Measurements from ENCODE around the gene SPARCL1. TPM values are rescaled to one million over a fixed set of nuclear protein-coding genes. Genes with fewer than 3 reads are reported as not detected.
A peak's percentile ranks its signal among the peaks of the same experiment; 100 is the strongest.

SPARCL1 gene
- total and polyA plus RNA-seq, 2 donors (not counting 1 experiment from before 2014, with no cell fraction given): not detected

GRCh38 chr4:87560802-87561201 lies 31.6 kb upstream of the SPARCL1 start:
- Mint-ChIP-seq H3K4me1 (peaks cover 7% of the 10 kb centered on the region), H3K27ac (no peak overlapping the region), H3K4me3 (no peak overlapping the region), H3K9me3 (ENCODE audit: insufficient read depth) (no peaks in the 10 kb centered on the region), H3K27me3 (no peaks in the 10 kb centered on the region)
- Histone ChIP-seq H3K4me1 (ENCODE audit: control insufficient read depth in 2 of 2, insufficient read depth in 2 of 2, low read length in 2 of 2) (peaks cover 6 to 7% of the 10 kb centered on the region in 2 donors), H3K4me2 (replicated peaks; ENCODE audit: low read depth, low read length, poor library complexity, severe bottlenecking) (no peak overlapping the region), H3K27me3 (replicated peaks in 1 of 4; ENCODE audit: control extremely low read depth in 1 of 4, control insufficient read depth in 3 of 4, insufficient read depth in 4 of 4, low read length in 3 of 4) (no peaks in the 10 kb centered on the region), H3K4me3 (ENCODE audit: control extremely low read depth in 1 of 5, extremely low read depth in 1 of 5, insufficient read depth in 1 of 5, low read depth in 2 of 5, low read length in 4 of 5) (no peak overlapping the region), H3K79me2 (ENCODE audit: control insufficient read depth, insufficient read depth, low read length) (no peaks in the 10 kb centered on the region), H2AFZ (ENCODE audit: insufficient read depth, low read depth, low read length, poor library complexity, severe bottlenecking) (no peak overlapping the region), H3K9me3 (ENCODE audit: control extremely low read depth in 1 of 3, control insufficient read depth in 2 of 3, insufficient read depth in 1 of 3, low read length in 2 of 3) (no peaks in the 10 kb centered on the region), H3K9ac (ENCODE audit: low read length) (no peak overlapping the region), H3K27ac (ENCODE audit: low read length in 2 of 2) (no peak overlapping the region), H4K20me1 (ENCODE audit: control insufficient read depth, insufficient read depth, low read length, poor library complexity, severe bottlenecking) (no peaks in the 10 kb centered on the region), H3K36me3 (replicated peaks in 1 of 2; ENCODE audit: control extremely low read depth in 1 of 2, control insufficient read depth in 1 of 2, extremely low read depth in 1 of 2, insufficient read depth in 2 of 2, low read length in 1 of 2) (no peaks in the 10 kb centered on the region)
- CTCF ChIA-PET: no interaction called here
- POLR2A ChIA-PET: no interaction called here
- WGBS (ENCODE audit: insufficient coverage): 92% methylated on average over 2 of the region's 2 CpGs
- TF ChIP-seq EZH2 (IDR thresholded peaks at IDR 0.05; ENCODE audit: borderline replicate concordance, insufficient read depth, low read depth, low read length, poor library complexity, severe bottlenecking) (no peak), CTCF (IDR thresholded peaks at IDR 0.05) (no peak)
- ATAC-seq (ENCODE audit: low read depth) (no peak), DNase-seq (no peak)
- intact Hi-C loops (cut with micrococcal nuclease): no loop called here

GRCh38 chr4:87559090-87559837 lies 30.1 kb upstream of the SPARCL1 start:
- POLR2A ChIA-PET: no interaction called here
- TF ChIP-seq EZH2 (IDR thresholded peaks at IDR 0.05; ENCODE audit: borderline replicate concordance, insufficient read depth, low read depth, low read length, poor library complexity, severe bottlenecking) (no peak), CTCF (IDR thresholded peaks at IDR 0.05) (no peak)
- no peaks in the 10 kb centered on the region for H3K36me3 ChIP-seq (replicated peaks in 1 of 2; ENCODE audit: control extremely low read depth in 1 of 2, control insufficient read depth in 1 of 2, extremely low read depth in 1 of 2, insufficient read depth in 2 of 2, low read length in 1 of 2)
- Mint-ChIP-seq H3K27ac (no peak overlapping the region), H3K27me3 (no peaks in the 10 kb centered on the region), H3K4me1 (peaks cover 7% of the 10 kb centered on the region), H3K4me3 (no peak overlapping the region), H3K9me3 (ENCODE audit: insufficient read depth) (no peaks in the 10 kb centered on the region)
- H3K4me2 ChIP-seq (replicated peaks; ENCODE audit: low read depth, low read length, poor library complexity, severe bottlenecking): peak overlapping the region; percentile 59
- DNase-seq (peak; percentile 16), ATAC-seq (ENCODE audit: low read depth) (peak; percentile 78)
- peaks cover 0 to 3% (median 0%) of the 10 kb centered on the region in 3 donors for H3K9me3 ChIP-seq (ENCODE audit: control extremely low read depth in 1 of 3, control insufficient read depth in 2 of 3, insufficient read depth in 1 of 3, low read length in 2 of 3)
- H3K9ac ChIP-seq (ENCODE audit: low read length): no peak overlapping the region
- no peak overlapping the region for H3K27ac ChIP-seq (ENCODE audit: low read length in 2 of 2)
- H3K4me1 ChIP-seq (ENCODE audit: control insufficient read depth in 2 of 2, insufficient read depth in 2 of 2, low read length in 2 of 2): peaks cover 6 to 7% of the 10 kb centered on the region in 2 donors
- CTCF ChIA-PET: no interaction called here
- no peaks in the 10 kb centered on the region for H3K79me2 ChIP-seq (ENCODE audit: control insufficient read depth, insufficient read depth, low read length)
- no peak overlapping the region for H2AFZ ChIP-seq (ENCODE audit: insufficient read depth, low read depth, low read length, poor library complexity, severe bottlenecking)
- H3K27me3 ChIP-seq (replicated peaks in 1 of 4; ENCODE audit: control extremely low read depth in 1 of 4, control insufficient read depth in 3 of 4, insufficient read depth in 4 of 4, low read length in 3 of 4): no peaks in the 10 kb centered on the region
- no peak overlapping the region for H3K4me3 ChIP-seq (ENCODE audit: control extremely low read depth in 1 of 5, extremely low read depth in 1 of 5, insufficient read depth in 1 of 5, low read depth in 2 of 5, low read length in 4 of 5)
- no peaks in the 10 kb centered on the region for H4K20me1 ChIP-seq (ENCODE audit: control insufficient read depth, insufficient read depth, low read length, poor library complexity, severe bottlenecking)
- intact Hi-C loops (cut with micrococcal nuclease): no loop called here
- 0% methylated on average over 5 of the region's 8 CpGs for WGBS (ENCODE audit: insufficient coverage)

Data from B cell (primary cell).